ENCODE results near the gene FRAS1. TPM values are rescaled to one million over a fixed set of nuclear protein-coding genes. Genes with fewer than 3 reads are reported as not detected.

The FRAS1 gene
- total and polyA plus RNA-seq, 2 donors (not counting 3 experiments of a cell fraction or from before 2014, with no cell fraction given): 1.4 to 3.6 TPM

GRCh38 chr4:78265006-78265405 lies 207.9 kb downstream of the FRAS1 start:
- Histone ChIP-seq H3K9ac (replicated peaks; ENCODE audit: extremely low read depth, insufficient read depth, low read length) (no peak overlapping the region), H3K9me3 (replicated peaks; ENCODE audit: control insufficient read depth, insufficient read depth, low read length) (no peaks in the 10 kb centered on the region), H2AFZ (ENCODE audit: low read depth, low read length) (no peak overlapping the region), H3K27ac (ENCODE audit: insufficient read depth, low read depth, low read length) (no peak overlapping the region), H3K4me1 (ENCODE audit: control insufficient read depth, extremely low read depth, insufficient read depth, low read length) (no peaks in the 10 kb centered on the region), H3K4me3 (replicated peaks in 1 of 3; ENCODE audit: insufficient read depth in 1 of 3, low read depth in 1 of 3, low read length in 3 of 3) (no peak overlapping the region), H4K20me1 (replicated peaks; ENCODE audit: control insufficient read depth, extremely low read depth, insufficient read depth, low read length) (no peaks in the 10 kb centered on the region), H3K4me2 (ENCODE audit: insufficient read depth, low read length) (no peak overlapping the region), H3K79me2 (ENCODE audit: control insufficient read depth, insufficient read depth, low read length) (no peaks in the 10 kb centered on the region), H3K27me3 (ENCODE audit: control insufficient read depth in 2 of 2, insufficient read depth in 2 of 2, low read length in 2 of 2) (no peaks in the 10 kb centered on the region), H3K36me3 (ENCODE audit: control insufficient read depth in 2 of 2, extremely low read depth in 1 of 2, insufficient read depth in 2 of 2, low read length in 2 of 2) (no peaks in the 10 kb centered on the region), H3K9me1 (replicated peaks; ENCODE audit: control insufficient read depth, extremely low read depth, insufficient read depth, low read length) (no peaks in the 10 kb centered on the region)
- FAIRE-seq: no peak
- BruUV-seq (replicated peaks): no TSS peak
- DNase-seq (ENCODE audit: low read depth, low spot score): no peak
- POLR2A ChIA-PET: no interaction called here
- dilution Hi-C loops (cut with MboI; ENCODE audit: extremely low pct_ligation_motif_present, low sequenced_read_pairs) (no loop called here), intact Hi-C loops (cut with micrococcal nuclease) (no loop called here)
- no peak for TF ChIP-seq FOS (IDR thresholded peaks at IDR 0.05; ENCODE audit: borderline replicate concordance, insufficient read depth, low read length)
- no peak for TF ChIP-seq POLR2A (IDR thresholded peaks at IDR 0.05; ENCODE audit: low read depth, low read length)
- no peak for TF ChIP-seq POLR2AphosphoS5 (IDR thresholded peaks at IDR 0.05; ENCODE audit: insufficient read depth, low read depth, low read length)
- TF ChIP-seq MYC (IDR thresholded peaks at IDR 0.05; ENCODE audit: low read depth, low read length): no peak
- no peak for TF ChIP-seq GATA2 (IDR thresholded peaks at IDR 0.05; ENCODE audit: insufficient read depth, insufficient read length, low read depth, low read length)
- TF ChIP-seq MAX (IDR thresholded peaks at IDR 0.05; ENCODE audit: insufficient read depth, insufficient read length): no peak
- TF ChIP-seq EZH2 (IDR thresholded peaks at IDR 0.05; ENCODE audit: borderline replicate concordance, low read depth, low read length, severe bottlenecking): no peak
- CTCF ChIA-PET: no interaction called here

- H3K4me2 ChIP-seq (ENCODE audit: insufficient read depth, low read length): no peak overlapping the region
- no peaks in the 10 kb centered on the region for H3K4me1 ChIP-seq (ENCODE audit: control insufficient read depth, extremely low read depth, insufficient read depth, low read length)
- intact Hi-C loops (cut with micrococcal nuclease): no loop called here
- FAIRE-seq (no peak), DNase-seq (ENCODE audit: low read depth, low spot score) (no peak)
- dilution Hi-C loops (cut with MboI; ENCODE audit: extremely low pct_ligation_motif_present, low sequenced_read_pairs): no loop called here
- TF ChIP-seq FOS (IDR thresholded peaks at IDR 0.05; ENCODE audit: borderline replicate concordance, insufficient read depth, low read length) (no peak), MAX (IDR thresholded peaks at IDR 0.05; ENCODE audit: insufficient read depth, insufficient read length) (no peak), JUN (IDR thresholded peaks at IDR 0.05; ENCODE audit: borderline replicate concordance, insufficient read depth, insufficient read length, low read depth) (no peak), CTCF (IDR thresholded peaks at IDR 0.05; ENCODE audit: extremely low read depth in 1 of 2, insufficient read depth in 1 of 2, low read depth in 1 of 2, low read length in 2 of 2) (no peak), POLR2A (IDR thresholded peaks at IDR 0.05; ENCODE audit: low read depth, low read length) (no peak), GATA2 (IDR thresholded peaks at IDR 0.05; ENCODE audit: insufficient read depth, insufficient read length, low read depth, low read length) (no peak), MYC (IDR thresholded peaks at IDR 0.05; ENCODE audit: low read depth, low read length) (no peak), POLR2AphosphoS5 (IDR thresholded peaks at IDR 0.05; ENCODE audit: insufficient read depth, low read depth, low read length) (no peak), EZH2 (IDR thresholded peaks at IDR 0.05; ENCODE audit: borderline replicate concordance, low read depth, low read length, severe bottlenecking) (no peak)
- H4K20me1 ChIP-seq (replicated peaks; ENCODE audit: control insufficient read depth, extremely low read depth, insufficient read depth, low read length): no peaks in the 10 kb centered on the region
- no peaks in the 10 kb centered on the region for H3K27me3 ChIP-seq (ENCODE audit: control insufficient read depth in 2 of 2, insufficient read depth in 2 of 2, low read length in 2 of 2)
- no peak overlapping the region for H3K4me3 ChIP-seq (replicated peaks in 1 of 3; ENCODE audit: insufficient read depth in 1 of 3, low read depth in 1 of 3, low read length in 3 of 3)
- H3K27ac ChIP-seq (ENCODE audit: insufficient read depth, low read depth, low read length): no peak overlapping the region
- CTCF ChIA-PET: no interaction called here
- no peaks in the 10 kb centered on the region for H3K9me3 ChIP-seq (replicated peaks; ENCODE audit: control insufficient read depth, insufficient read depth, low read length)
- H3K9ac ChIP-seq (replicated peaks; ENCODE audit: extremely low read depth, insufficient read depth, low read length): no peak overlapping the region
- BruUV-seq (replicated peaks): no TSS peak
- no peaks in the 10 kb centered on the region for H3K9me1 ChIP-seq (replicated peaks; ENCODE audit: control insufficient read depth, extremely low read depth, insufficient read depth, low read length)
- no peaks in the 10 kb centered on the region for H3K36me3 ChIP-seq (ENCODE audit: control insufficient read depth in 2 of 2, extremely low read depth in 1 of 2, insufficient read depth in 2 of 2, low read length in 2 of 2)
- H3K79me2 ChIP-seq (ENCODE audit: control insufficient read depth, insufficient read depth, low read length): no peaks in the 10 kb centered on the region
- POLR2A ChIA-PET: no interaction called here
- H2AFZ ChIP-seq (ENCODE audit: low read depth, low read length): no peak overlapping the region
Measured at GRCh38 chr4:78267790-78268189, 210.7 kb downstream of the FRAS1 start.

All from endothelial cell of umbilical vein (primary cell).